Tibial artery (tissue), 4 donors: ENCODE data around the gene LRP10.

Experiments
- DNase-seq, 2 donors: peaks; one replicate each; pipeline ENCODE4 v3.0.0-alpha.2; 2019
- H3K27ac ChIP-seq, 2 donors: fragments of 200-600 bp; sonication (generic) in 1 of 2; 1 replicate in 1 of 2; 2 replicates in 1 of 2; pipeline ENCODE4 v1.5.1; 2018 to 2019; ENCODE audit warnings: mild to moderate bottlenecking in 1 of 2
- H3K27me3 ChIP-seq, 2 donors: fragments of 200-600 bp; sonication (generic) in 1 of 2; one replicate each; pipeline versions ENCODE4 v1.5.1 to v1.6.0; 2016 to 2019
- H3K36me3 ChIP-seq, 3 donors: fragments of 200-600 bp; sonication (generic) in 2 of 3; one replicate each; pipeline ENCODE4 v1.5.1; 2016 to 2019; ENCODE audit warnings: mild to moderate bottlenecking in 2 of 3
- H3K4me1 ChIP-seq, 4 donors: fragments of 200-600 bp; sonication (generic) in 2 of 4; 1 replicate in 3 of 4; 2 replicates in 1 of 4; pipeline ENCODE4 v1.5.1; 2016 to 2019
- H3K4me3 ChIP-seq, 2 donors: fragments of 200-600 bp; sonication (generic) in 1 of 2; 1 replicate in 1 of 2; 2 replicates in 1 of 2; pipeline ENCODE4 v1.5.1; 2018 to 2019; ENCODE audit warnings: mild to moderate bottlenecking in 2 of 2
- H3K9me3 ChIP-seq, 3 donors: fragments of 200-600 bp; sonication (generic) in 1 of 3; one replicate each; pipeline ENCODE4 v1.5.1; 2016 to 2019
- CTCF ChIP-seq, 2 experiments: fragments of 200-600 bp in 1 of 2; fragments of 450-650 bp in 1 of 2; IDR thresholded peaks; one replicate each; pipeline ENCODE4 v1.5.1; 2017 to 2019; ENCODE audit warnings: antibody characterized with exemption in 2 of 2, mild to moderate bottlenecking in 1 of 2, moderate library complexity in 1 of 2
- intact Hi-C: fragments of 100-400 bp; cut with DNase I; formaldehyde crosslinking; loops from one replicate; pipeline ENCODE4 v1.15.0; 2023; ENCODE audit warnings: low total_unique reads

LRP10 gene

DNA sequence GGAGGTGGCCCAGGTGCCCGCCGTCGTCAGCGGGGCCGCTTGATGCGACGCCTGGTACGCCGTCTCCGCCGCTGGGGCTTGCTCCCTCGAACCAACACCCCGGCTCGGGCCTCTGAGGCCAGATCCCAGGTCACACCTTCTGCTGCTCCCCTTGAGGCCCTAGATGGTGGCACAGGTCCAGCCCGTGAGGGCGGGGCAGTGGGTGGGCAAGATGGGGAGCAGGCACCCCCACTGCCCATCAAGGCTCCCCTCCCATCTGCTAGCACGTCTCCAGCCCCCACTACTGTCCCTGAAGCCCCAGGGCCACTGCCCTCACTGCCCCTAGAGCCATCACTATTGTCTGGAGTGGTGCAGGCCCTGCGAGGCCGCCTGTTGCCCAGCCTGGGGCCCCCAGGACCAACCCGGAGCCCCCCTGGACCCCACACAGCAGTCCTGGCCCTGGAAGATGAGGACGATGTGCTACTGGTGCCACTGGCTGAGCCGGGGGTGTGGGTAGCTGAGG, 5.5 kb downstream of the LRP10 start:
- Histone ChIP-seq H3K27ac (no peak overlapping the region), H3K9me3 (no peaks in the 10 kb centered on the region), H3K4me3 (no peak overlapping the region), H3K27me3 (no peaks in the 10 kb centered on the region), H3K36me3 (peaks cover 55 to 64% (median 56%) of the 10 kb centered on the region in 3 donors), H3K4me1 (peaks cover 0 to 35% (median 24%) of the 10 kb centered on the region in 4 donors)
- no peak for DNase-seq
- intact Hi-C loops, result no loop called here
- TF ChIP-seq CTCF (IDR thresholded peaks at IDR 0.05), result no peak

- peaks cover 50 to 58% (median 52%) of the 10 kb centered on the region in 3 donors for H3K36me3 ChIP-seq
- no peak for TF ChIP-seq CTCF (IDR thresholded peaks at IDR 0.05)
- no peaks in the 10 kb centered on the region for H3K27me3 ChIP-seq
- no peaks in the 10 kb centered on the region for H3K9me3 ChIP-seq
- no peak overlapping the region for H3K27ac ChIP-seq
- H3K4me1 ChIP-seq, result peaks cover 0 to 36% (median 17%) of the 10 kb centered on the region in 4 donors
- intact Hi-C loops, result no loop called here
- H3K4me3 ChIP-seq, result no peak overlapping the region
- DNase-seq, result peak in 1 of 2 donors; percentile 51
These were observed 7.0 kb downstream of the LRP10 start for GRCh38 chr14:22878271-22879246.

DNA sequence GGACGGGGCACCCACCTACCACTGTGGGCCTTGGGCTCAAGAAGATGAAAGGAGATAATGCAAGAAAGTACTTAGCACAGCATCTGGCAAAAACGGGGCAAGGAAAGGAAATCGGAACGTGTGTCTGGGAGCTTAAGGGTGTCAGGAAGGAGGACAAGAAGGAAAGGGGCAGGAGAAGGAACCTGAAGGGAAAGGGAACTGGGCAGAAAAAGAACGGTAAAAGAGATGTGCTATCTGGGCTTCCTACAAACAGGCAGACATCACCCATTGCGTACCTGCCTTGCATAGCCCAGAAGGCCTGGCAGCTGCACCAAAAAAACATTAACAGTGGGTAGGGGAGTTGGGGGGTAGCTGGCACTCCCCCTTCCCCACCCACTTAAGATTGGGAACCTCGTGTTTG, 10.5 kb downstream of the LRP10 start:
- Histone ChIP-seq H3K27ac (no peak overlapping the region), H3K27me3 (no peaks in the 10 kb centered on the region), H3K4me3 (no peak overlapping the region), H3K36me3 (peaks cover 15 to 23% (median 17%) of the 10 kb centered on the region in 3 donors), H3K4me1 (peaks cover 0 to 20% (median 7%) of the 10 kb centered on the region in 4 donors), H3K9me3 (no peaks in the 10 kb centered on the region)
- TF ChIP-seq CTCF (IDR thresholded peaks at IDR 0.05), result no peak
- intact Hi-C loops, result no loop called here
- DNase-seq, result peak in 1 of 2 donors; percentile 34

DNA sequence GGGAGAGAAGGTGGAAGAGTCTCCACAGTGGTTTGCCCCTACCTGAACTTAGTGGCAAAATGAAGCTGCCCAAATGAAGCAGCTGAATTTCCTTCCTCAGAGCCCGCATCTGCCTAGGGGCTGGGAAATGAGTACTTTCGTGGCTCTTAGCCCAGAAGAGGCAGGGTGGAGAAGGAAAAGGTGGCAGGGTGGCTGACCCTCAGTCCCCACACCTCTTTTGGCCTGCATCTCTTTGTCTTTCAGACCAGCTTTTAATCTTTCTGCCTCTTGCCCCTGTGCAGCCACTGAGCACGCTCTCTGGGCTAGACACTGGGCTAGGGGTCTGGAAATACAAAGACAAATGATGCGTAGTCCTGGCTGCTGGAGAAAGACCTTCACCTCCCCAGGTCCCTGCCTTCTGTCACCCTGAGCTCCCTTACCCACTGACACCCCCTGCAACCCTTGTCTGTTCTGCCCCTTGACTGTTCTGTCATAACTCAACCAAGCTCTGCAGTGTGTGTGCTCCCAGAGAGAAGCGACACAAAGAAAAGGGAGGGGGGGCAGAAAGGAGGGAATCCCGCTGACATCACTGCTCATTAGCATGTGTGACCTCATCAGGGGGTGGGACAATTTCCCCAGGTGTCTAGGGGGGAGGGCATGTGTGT, 11.1 kb downstream of the LRP10 start:
- no peaks in the 10 kb centered on the region for H3K9me3 ChIP-seq
- H3K27me3 ChIP-seq, result no peaks in the 10 kb centered on the region
- no peak for TF ChIP-seq CTCF (IDR thresholded peaks at IDR 0.05)
- peaks cover 0 to 23% (median 11%) of the 10 kb centered on the region in 4 donors for H3K4me1 ChIP-seq
- H3K4me3 ChIP-seq, result no peak overlapping the region
- intact Hi-C loops, result no loop called here
- H3K36me3 ChIP-seq, result peaks cover 9 to 17% (median 11%) of the 10 kb centered on the region in 3 donors
- peak in 1 of 2 donors; percentile 48 for DNase-seq
- no peak overlapping the region for H3K27ac ChIP-seq

DNA sequence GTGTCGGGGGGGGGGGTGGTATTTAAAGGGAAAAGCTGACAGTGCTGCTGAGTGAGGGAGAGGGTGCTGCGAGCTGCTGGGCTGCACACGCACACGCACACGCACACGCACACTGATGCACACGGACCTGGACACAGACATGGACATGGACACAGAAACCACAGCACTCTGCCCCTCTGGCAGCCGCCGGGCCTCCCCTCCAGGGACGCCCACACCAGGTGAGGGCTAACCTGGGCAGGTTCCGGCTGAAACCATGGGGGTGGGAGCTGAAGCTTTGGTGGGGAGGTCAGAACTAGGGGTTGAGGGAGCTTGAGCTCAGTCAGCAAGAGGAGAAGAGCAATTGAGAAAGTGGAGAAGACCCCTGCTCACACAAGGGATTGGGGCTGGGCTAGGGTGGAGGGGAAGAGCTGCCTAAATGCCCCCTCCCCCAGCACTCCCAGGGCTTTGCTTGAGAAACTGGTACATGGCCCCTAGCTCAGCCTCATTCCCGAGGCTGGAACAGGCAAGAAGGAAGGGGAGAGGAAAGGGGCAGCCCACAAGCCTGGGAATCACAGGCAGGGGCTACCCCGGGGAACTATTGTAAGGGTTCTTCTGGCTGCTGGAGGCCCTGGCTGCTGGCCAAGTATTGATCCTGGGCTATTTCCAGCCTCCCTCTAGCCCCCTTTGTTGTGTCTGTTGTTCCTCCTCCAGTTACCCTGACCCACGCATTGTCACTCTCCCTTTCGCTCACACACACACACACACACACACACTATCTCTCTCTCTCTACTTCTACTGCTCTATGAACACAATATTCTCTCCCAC, 11.8 kb downstream of the LRP10 start, which contains the start of gene REM2:
Gene REM2 (plus strand): TSS at position 50 of the 804 bp plus-strand sequence. CDS start 66 bp downstream, at position 116.
- H3K27ac ChIP-seq, result no peak within 1 kb of the TSS
- H3K36me3 ChIP-seq, result peaks cover 1 to 10% (median 4%) of the 10 kb centered on the region in 3 donors
- H3K4me3 ChIP-seq, result no peak within 1 kb of the TSS
- intact Hi-C loops, result no loop called here
- DNase-seq, result peak in 1 of 2 donors; percentile 38
- peaks cover 0 to 30% (median 15%) of the 10 kb centered on the region in 4 donors for H3K4me1 ChIP-seq
- no peaks in the 10 kb centered on the region for H3K27me3 ChIP-seq
- no peak for TF ChIP-seq CTCF (IDR thresholded peaks at IDR 0.05)
- no peaks in the 10 kb centered on the region for H3K9me3 ChIP-seq
